MM.1S (cell line): ENCODE measurements around the gene OSBP.
A peak's percentile ranks its signal among the peaks of the same experiment; 100 is the strongest.

Source experiments
- DNase-seq: peaks from one replicate; pipeline ENCODE4 v3.0.0-alpha.2; 2015
- H2AFZ ChIP-seq: fragments of 300-600 bp; sonication (generic); 2 replicates; pipeline ENCODE4 v1.6.0; 2016; ENCODE audit warnings: antibody characterized with exemption, low read length
- H3F3A ChIP-seq: fragments of 300-600 bp; sonication (generic); 2 replicates; pipeline ENCODE4 v1.6.1; 2016; ENCODE audit warnings: mild to moderate bottlenecking, antibody characterized with exemption, low read length, moderate library complexity, mixed read lengths; ENCODE audit not compliant: insufficient read depth
- H3K27ac ChIP-seq: fragments of 300-600 bp; sonication (generic); 2 replicates; pipeline ENCODE4 v1.5.1; 2016; ENCODE audit warnings: mild to moderate bottlenecking, low read length
- H3K27me3 ChIP-seq: fragments of 300-600 bp; sonication (generic); replicated peaks from 2 replicates; pipeline ENCODE4 v1.6.0; 2016; ENCODE audit warnings: low read length; ENCODE audit not compliant: insufficient read depth
- H3K36me3 ChIP-seq: fragments of 300-600 bp; sonication (generic); replicated peaks from 2 replicates; pipeline ENCODE4 v1.6.1; 2016; ENCODE audit warnings: mild to moderate bottlenecking, low read length, mixed read lengths; ENCODE audit not compliant: insufficient read depth
- H3K4me1 ChIP-seq: fragments of 300-600 bp; sonication (generic); 2 replicates; pipeline ENCODE4 v1.6.1; 2016; ENCODE audit warnings: low read length, mixed read lengths
- H3K4me2 ChIP-seq: fragments of 300-600 bp; sonication (generic); 2 replicates; pipeline ENCODE4 v1.6.0; 2016; ENCODE audit warnings: low read depth, low read length
- H3K4me3 ChIP-seq: fragments of 300-600 bp; sonication (generic); 2 replicates; pipeline ENCODE4 v1.5.1; 2016; ENCODE audit warnings: low read length, mixed read lengths
- H3K79me2 ChIP-seq: fragments of 300-600 bp; sonication (generic); 2 replicates; pipeline ENCODE4 v1.6.1; 2016; ENCODE audit warnings: mixed run types, low read length, mixed read lengths
- H3K9ac ChIP-seq: fragments of 300-600 bp; sonication (generic); 2 replicates; pipeline ENCODE4 v1.6.1; 2016; ENCODE audit warnings: low read length, mixed read lengths
- H3K9me2 ChIP-seq: fragments of 300-600 bp; sonication (generic); replicated peaks from 2 replicates; pipeline ENCODE4 v1.6.1; 2016; ENCODE audit warnings: mild to moderate bottlenecking, low read length, mixed read lengths; ENCODE audit not compliant: insufficient read depth
- H3K9me3 ChIP-seq: fragments of 300-600 bp; sonication (generic); replicated peaks from 2 replicates; pipeline ENCODE4 v1.6.1; 2016; ENCODE audit warnings: mild to moderate bottlenecking, low read length, mixed read lengths; ENCODE audit not compliant: insufficient read depth
- H4K20me1 ChIP-seq: fragments of 300-600 bp; sonication (generic); 2 replicates; pipeline ENCODE4 v1.6.1; 2016; ENCODE audit warnings: mild to moderate bottlenecking, low read length, moderate library complexity, mixed read lengths; ENCODE audit not compliant: insufficient read depth
- CTCF ChIP-seq: fragments of 300-600 bp; sonication (generic); IDR thresholded peaks from 2 replicates; pipeline ENCODE4 v1.5.1; 2016; ENCODE audit warnings: antibody characterized with exemption, low read length, mixed read lengths
- EZH2 ChIP-seq: fragments of 300-600 bp; sonication (generic); optimal IDR thresholded peaks from 2 replicates; pipeline ENCODE3; 2017; ENCODE audit warnings: low read depth, mild to moderate bottlenecking, antibody characterized with exemption, low read length, mixed read lengths
- EZH2phosphoT487 ChIP-seq: fragments of 300-600 bp; sonication (generic); IDR thresholded peaks from 2 replicates; pipeline ENCODE4 v1.6.1; 2018; ENCODE audit warnings: antibody characterized with exemption, low read length

OSBP gene

GRCh38 chr11:59556917-59557348 lies 58.6 kb downstream of the OSBP start:
- H3K9ac ChIP-seq, result no peak overlapping the region; the same call in 1 of the 2 replicates
- no peaks in the 10 kb centered on the region for H3K9me3 ChIP-seq
- no peaks in the 10 kb centered on the region for H4K20me1 ChIP-seq
- no peak for TF ChIP-seq CTCF
- no peak for TF ChIP-seq EZH2phosphoT487
- TF ChIP-seq EZH2, result no peak
- peak overlapping the region; percentile 20; the same call in 1 of the 2 replicates for H3K27ac ChIP-seq
- peak overlapping the region; percentile 47 for H2AFZ ChIP-seq
- peak overlapping the region; percentile 45 for H3K4me3 ChIP-seq
- peaks cover 10% of the 10 kb centered on the region for H3K27me3 ChIP-seq
- peaks cover 15% of the 10 kb centered on the region for H3K4me1 ChIP-seq
- peak overlapping the region; percentile 64 for H3K4me2 ChIP-seq
- no peaks in the 10 kb centered on the region for H3K9me2 ChIP-seq
- DNase-seq, result no peak
- peaks cover 51% of the 10 kb centered on the region for H3F3A ChIP-seq
- H3K36me3 ChIP-seq, result no peaks in the 10 kb centered on the region
- H3K79me2 ChIP-seq, result no peaks in the 10 kb centered on the region

GRCh38 chr11:59556115-59556916 lies 59.3 kb downstream of the OSBP start:
- peak; percentile 54 for DNase-seq

GRCh38 chr11:59555601-59556114 lies 59.9 kb downstream of the OSBP start:
- no peak for TF ChIP-seq EZH2
- no peak for TF ChIP-seq CTCF
- TF ChIP-seq EZH2phosphoT487, result no peak
- peak overlapping the region; percentile 45 for H3K4me3 ChIP-seq
- DNase-seq, result no peak
- H2AFZ ChIP-seq, result 0 out of 2 replicates have a peak overlapping the region, but pooled peaks have one; percentile 11
- no peaks in the 10 kb centered on the region for H4K20me1 ChIP-seq
- H3K4me2 ChIP-seq, result peak overlapping the region; percentile 64
- H3F3A ChIP-seq, result peaks cover 59% of the 10 kb centered on the region
- no peaks in the 10 kb centered on the region for H3K9me2 ChIP-seq
- H3K79me2 ChIP-seq, result no peaks in the 10 kb centered on the region
- H3K4me1 ChIP-seq, result peaks cover 11% of the 10 kb centered on the region
- peaks cover 16% of the 10 kb centered on the region for H3K27me3 ChIP-seq
- no peak overlapping the region for H3K27ac ChIP-seq
- no peak overlapping the region for H3K9ac ChIP-seq
- no peaks in the 10 kb centered on the region for H3K9me3 ChIP-seq
- H3K36me3 ChIP-seq, result no peaks in the 10 kb centered on the region

More at GRCh38 chr11:59556115-59556916, 59.3 kb downstream of the OSBP start:
- no peaks in the 10 kb centered on the region for H3K36me3 ChIP-seq
- H3K27me3 ChIP-seq, result peaks cover 16% of the 10 kb centered on the region
- H3K4me1 ChIP-seq, result peaks cover 15% of the 10 kb centered on the region
- TF ChIP-seq EZH2phosphoT487 (no peak), CTCF (no peak), EZH2 (no peak)
- no peaks in the 10 kb centered on the region for H3K9me3 ChIP-seq
- H3K27ac ChIP-seq, result peak overlapping the region; percentile 20; the same call in 1 of the 2 replicates
- H3K9ac ChIP-seq, result no peak overlapping the region
- H2AFZ ChIP-seq, result peak overlapping the region; percentile 47; the same call in 1 of the 2 replicates
- H3K79me2 ChIP-seq, result no peaks in the 10 kb centered on the region
- peaks cover 58% of the 10 kb centered on the region for H3F3A ChIP-seq
- peak overlapping the region; percentile 64 for H3K4me2 ChIP-seq
- H3K4me3 ChIP-seq, result peak overlapping the region; percentile 45
- H4K20me1 ChIP-seq, result no peaks in the 10 kb centered on the region
- no peaks in the 10 kb centered on the region for H3K9me2 ChIP-seq
